Testis (tissue), 3 donors: ENCODE measurements around the gene APOL6. TPM values are rescaled to one million over a fixed set of nuclear protein-coding genes. Genes with fewer than 3 reads are reported as not detected.
"Not testable (repeated sequence)": the region's sequence is repeated elsewhere in the genome, so short reads cannot be mapped to it uniquely, and the experiment has no call there.

ENCODE experiments used
- DNase-seq: peaks from one replicate; pipeline ENCODE4 v3.0.0-alpha.2; 2019
- H3K27ac ChIP-seq, 2 donors: fragments of 200-600 bp; sonication (generic); one replicate each; pipeline ENCODE4 v1.5.1; 2019
- H3K27me3 ChIP-seq: fragments of 200-600 bp; sonication (generic); one replicate; pipeline ENCODE4 v1.5.1; 2019
- H3K36me3 ChIP-seq: fragments of 200-600 bp; sonication (generic); one replicate; pipeline ENCODE4 v1.5.1; 2017; ENCODE audit warnings: low read depth; ENCODE audit errors: missing control alignments
- H3K4me1 ChIP-seq: fragments of 200-600 bp; sonication (generic); one replicate; pipeline ENCODE4 v1.5.1; 2019
- H3K4me3 ChIP-seq, 2 donors: fragments of 200-600 bp; sonication (generic); one replicate each; pipeline ENCODE4 v1.5.1; 2017 to 2019
- H3K9me3 ChIP-seq: fragments of 200-600 bp; sonication (generic); one replicate; pipeline ENCODE4 v1.5.1; 2017
- POLR2A ChIP-seq: fragments of 450-650 bp; IDR thresholded peaks from one replicate; pipeline ENCODE4 v1.6.1; 2017; ENCODE audit warnings: antibody characterized with exemption, mild to moderate bottlenecking, moderate library complexity
- WGBS, 2 donors: methylation state at CpG; one replicate each; pipeline ENCODE4 v1.1.5; 2018; 5-methylcytosine and 5-hydroxymethylcytosine counted together
- intact Hi-C: fragments of 100-400 bp; cut with DNase I; formaldehyde crosslinking; loops from one replicate; pipeline ENCODE4 v1.15.1; 2023; ENCODE audit warnings: low total_unique reads
- polyA plus RNA-seq: library from polyadenylated mRNA; stranded (reverse); fragments of 350-450 nt; fragmentation: Illumina TruSeq; extraction: RNeasy Lipid Tissue Mini Kit (QIAGEN cat#74804); gene quantifications from one replicate; pipeline ENCODE4 v1.2.3, GENCODE V29; 2014; ENCODE audit warnings: low read depth, low replicate concordance; ENCODE audit not compliant: insufficient read depth
- total RNA-seq, 2 donors: library from RNA; depleted of rRNA; stranded (reverse); fragments of >200 nt; gene quantifications; one replicate each; pipeline ENCODE4 v1.2.3, GENCODE V29; 2016
- TF ChIP-seq, protein P1 (sequence below), 3 experiments: fragments of 450-650 bp in 2 of 3; fragments of 200-600 bp in 1 of 3; sonication (generic) in 1 of 3; IDR thresholded peaks; one replicate each; pipeline ENCODE4 v1.5.1; 2016 to 2019; ENCODE audit warnings: antibody characterized with exemption in 3 of 3, mild to moderate bottlenecking in 2 of 3, moderate library complexity in 1 of 3

The APOL6 gene
- total and polyA plus RNA-seq, 3 donors from 2014 or later, result 2.2 to 3.6 (median 2.8) TPM

DNA sequence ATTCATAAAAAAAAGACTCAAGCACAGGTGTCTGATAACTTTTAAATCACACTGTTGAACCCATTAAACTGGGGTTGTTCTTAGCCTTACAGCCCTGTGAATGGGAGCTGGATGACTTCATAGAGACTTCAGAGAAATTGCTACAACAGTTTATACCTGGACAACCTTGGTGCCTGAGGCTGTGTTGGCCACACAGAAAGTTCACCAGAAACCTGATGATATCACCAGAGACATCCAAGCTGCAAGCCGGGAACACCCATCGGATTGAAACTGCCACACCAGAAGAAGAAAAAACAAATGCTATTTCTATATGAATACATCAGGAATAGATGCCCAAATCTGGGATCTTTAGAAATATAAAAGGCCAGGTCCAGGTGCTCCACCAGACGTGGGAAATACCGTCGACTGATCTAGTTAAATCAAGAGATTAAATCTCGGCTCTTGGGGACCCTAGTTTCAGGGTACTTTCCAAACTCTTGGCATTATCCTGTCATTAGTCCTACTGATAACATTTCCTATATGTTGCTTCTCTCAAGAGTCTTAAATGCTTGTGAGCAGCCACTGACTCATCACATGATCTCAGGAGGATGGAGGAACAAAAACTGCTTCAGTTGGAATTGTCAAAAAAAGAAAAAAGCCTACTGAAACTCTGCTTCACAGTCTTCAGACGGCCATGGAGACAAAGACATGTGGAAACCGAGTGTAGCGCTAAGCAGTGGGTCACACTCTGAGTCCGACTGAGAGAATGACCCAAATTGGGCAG is 40.8 kb downstream of the APOL6 start:
- Histone ChIP-seq H3K27me3 (no peaks in the 10 kb centered on the region), H3K9me3 (no peaks in the 10 kb centered on the region), H3K27ac (no peak overlapping the region), H3K4me3 (no peak overlapping the region), H3K4me1 (no peaks in the 10 kb centered on the region), H3K36me3 (no peaks in the 10 kb centered on the region)
- intact Hi-C loops, result no loop called here
- no peak for DNase-seq
- WGBS, 2 donors, result 90 to 91% methylated on average over 10 of the region's 10 CpGs
- no peak for TF ChIP-seq POLR2A
- TF ChIP-seq, protein P1, sequence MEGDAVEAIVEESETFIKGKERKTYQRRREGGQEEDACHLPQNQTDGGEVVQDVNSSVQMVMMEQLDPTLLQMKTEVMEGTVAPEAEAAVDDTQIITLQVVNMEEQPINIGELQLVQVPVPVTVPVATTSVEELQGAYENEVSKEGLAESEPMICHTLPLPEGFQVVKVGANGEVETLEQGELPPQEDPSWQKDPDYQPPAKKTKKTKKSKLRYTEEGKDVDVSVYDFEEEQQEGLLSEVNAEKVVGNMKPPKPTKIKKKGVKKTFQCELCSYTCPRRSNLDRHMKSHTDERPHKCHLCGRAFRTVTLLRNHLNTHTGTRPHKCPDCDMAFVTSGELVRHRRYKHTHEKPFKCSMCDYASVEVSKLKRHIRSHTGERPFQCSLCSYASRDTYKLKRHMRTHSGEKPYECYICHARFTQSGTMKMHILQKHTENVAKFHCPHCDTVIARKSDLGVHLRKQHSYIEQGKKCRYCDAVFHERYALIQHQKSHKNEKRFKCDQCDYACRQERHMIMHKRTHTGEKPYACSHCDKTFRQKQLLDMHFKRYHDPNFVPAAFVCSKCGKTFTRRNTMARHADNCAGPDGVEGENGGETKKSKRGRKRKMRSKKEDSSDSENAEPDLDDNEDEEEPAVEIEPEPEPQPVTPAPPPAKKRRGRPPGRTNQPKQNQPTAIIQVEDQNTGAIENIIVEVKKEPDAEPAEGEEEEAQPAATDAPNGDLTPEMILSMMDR (IDR thresholded peaks at IDR 0.05), result no peak

DNA sequence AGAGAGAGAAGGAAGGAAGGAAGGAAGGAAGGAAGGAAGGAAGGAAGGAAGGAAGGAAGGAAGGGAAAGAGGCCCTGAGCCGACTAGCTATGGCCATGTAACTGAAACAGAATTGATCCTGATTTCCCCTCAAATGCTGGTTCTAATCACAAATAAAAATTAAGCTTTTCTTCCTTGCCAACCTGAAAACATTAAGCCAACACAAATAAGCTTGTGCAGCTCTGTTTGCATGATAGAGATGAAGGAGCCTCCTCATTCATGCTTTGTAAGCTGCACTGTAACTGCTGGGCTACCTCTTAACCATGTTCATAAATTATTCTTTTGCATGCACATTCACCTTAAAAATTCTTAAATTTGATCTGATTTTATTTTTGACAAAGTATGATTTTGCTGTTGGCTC is 41.8 kb downstream of the APOL6 start:
- intact Hi-C loops, result no loop called here
- Histone ChIP-seq H3K4me3 (no peak overlapping the region), H3K4me1 (no peaks in the 10 kb centered on the region), H3K27me3 (no peaks in the 10 kb centered on the region), H3K27ac (no peak overlapping the region), H3K9me3 (no peaks in the 10 kb centered on the region), H3K36me3 (no peaks in the 10 kb centered on the region)
- WGBS, 2 donors, result 55 to 58% methylated on average over 1 of the region's 1 CpG
- no peak for DNase-seq
- TF ChIP-seq, protein P1 (IDR thresholded peaks at IDR 0.05), result no peak
- TF ChIP-seq POLR2A, result no peak

DNA sequence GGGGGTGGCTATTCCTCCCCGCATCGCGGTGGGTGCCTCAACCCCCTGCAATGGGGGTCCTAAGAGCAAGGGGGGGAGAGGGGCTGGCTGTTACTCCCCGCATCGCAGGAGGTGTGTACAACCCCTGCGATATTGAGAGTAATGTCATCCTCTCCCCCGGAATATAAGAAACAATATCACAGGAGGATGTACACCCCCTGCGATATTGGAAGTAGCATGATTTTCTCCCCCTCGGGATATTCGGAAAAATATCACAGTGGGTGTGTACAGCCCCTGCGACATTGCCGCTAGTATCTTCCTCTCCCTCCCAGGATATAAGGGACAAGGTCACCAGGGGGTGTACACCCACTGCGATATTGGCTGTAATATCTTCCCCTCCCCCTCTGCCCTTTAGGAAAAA is 47.0 kb downstream of the APOL6 start:
- no peak overlapping the region for H3K4me3 ChIP-seq
- no peak overlapping the region for H3K27ac ChIP-seq
- no peaks in the 10 kb centered on the region for H3K36me3 ChIP-seq
- H3K27me3 ChIP-seq, result no peaks in the 10 kb centered on the region
- 60 to 66% methylated on average over 10 to 13 of the region's 13 CpGs for WGBS, 2 donors
- no peaks in the 10 kb centered on the region for H3K4me1 ChIP-seq
- no peaks in the 10 kb centered on the region for H3K9me3 ChIP-seq
- no peak for TF ChIP-seq POLR2A
- TF ChIP-seq, protein P1 (IDR thresholded peaks at IDR 0.05), result no peak
- intact Hi-C loops, result no loop called here
- no peak for DNase-seq

DNA sequence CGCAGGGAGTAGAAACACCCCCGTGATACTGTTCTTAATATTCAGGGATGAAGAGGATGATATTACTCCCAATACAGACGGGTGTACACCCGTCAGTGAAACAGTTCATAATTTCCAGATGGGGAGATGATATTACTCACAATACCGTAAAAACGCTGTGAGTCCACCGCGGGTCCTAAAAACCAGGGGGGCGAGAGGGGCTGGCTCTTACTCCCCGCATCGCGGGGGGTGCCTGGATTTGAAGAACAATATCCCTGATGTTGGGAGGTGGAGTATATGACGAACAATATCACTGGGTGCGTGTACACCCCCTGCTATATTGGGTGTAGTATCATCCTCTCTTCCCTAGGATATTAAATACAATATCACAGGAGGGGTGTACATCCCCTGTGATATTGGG is 48.9 kb downstream of the APOL6 start:
- H3K9me3 ChIP-seq, result no peaks in the 10 kb centered on the region
- intact Hi-C loops, result no loop called here
- no peak for DNase-seq
- 64 to 70% methylated on average over 14 of the region's 14 CpGs for WGBS, 2 donors
- no peak overlapping the region for H3K4me3 ChIP-seq
- TF ChIP-seq, protein P1 (IDR thresholded peaks at IDR 0.05), result no peak
- no peak for TF ChIP-seq POLR2A
- H3K27ac ChIP-seq, result no peak overlapping the region
- H3K27me3 ChIP-seq, result no peaks in the 10 kb centered on the region
- H3K4me1 ChIP-seq, result no peaks in the 10 kb centered on the region
- H3K36me3 ChIP-seq, result no peaks in the 10 kb centered on the region

DNA sequence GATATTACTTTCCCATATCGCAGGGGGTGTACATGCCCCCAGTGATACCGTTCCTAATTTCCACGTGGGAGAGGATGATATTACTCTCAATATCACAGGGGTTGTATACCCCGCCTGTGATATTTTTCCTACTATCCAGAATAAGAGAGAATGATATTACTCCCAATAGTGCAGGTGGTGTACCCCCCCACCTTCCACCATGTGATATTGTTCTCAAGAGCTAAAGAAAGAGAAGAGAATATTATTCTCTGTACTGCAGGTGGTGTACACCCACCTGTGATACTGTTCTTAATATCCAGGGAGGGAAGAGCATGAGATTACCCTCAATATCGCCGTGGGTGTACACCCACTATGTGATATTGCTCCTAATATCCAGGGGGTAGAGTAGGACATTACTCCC is 51.6 kb downstream of the APOL6 start:
- H3K9me3 ChIP-seq, H3K27me3 ChIP-seq, H3K4me3 ChIP-seq, DNase-seq, H3K4me1 ChIP-seq, intact Hi-C loops, H3K36me3 ChIP-seq, H3K27ac ChIP-seq: not testable (repeated sequence)
- WGBS, 2 donors, result 57 to 60% methylated on average over 6 of the region's 6 CpGs
